Cardiac muscle cell (in vitro differentiated cells and primary cell): ENCODE data around the gene KAZN. TPM values are rescaled to one million over a fixed set of nuclear protein-coding genes. Genes with fewer than 3 reads are reported as not detected.

ENCODE experiments used
- DNase-seq, 2 donors: peaks; one replicate each; pipeline versions ENCODE4 v3.0.0 to v3.0.0-alpha.2; 2010 to 2017; ENCODE audit warnings: low read depth in 1 of 2, low spot score in 1 of 2
- H3K27ac ChIP-seq: fragments of 200-600 bp; sonication (generic); 2 replicates; pipeline ENCODE4 v1.5.1; 2016
- H3K27me3 ChIP-seq: fragments of 200-600 bp; sonication (generic); 2 replicates; pipeline ENCODE4 v1.6.0; 2016; ENCODE audit warnings: control low read depth
- H3K36me3 ChIP-seq: fragments of 200-600 bp; sonication (generic); 2 replicates; pipeline ENCODE4 v1.5.1; 2016; ENCODE audit warnings: control low read depth
- H3K4me1 ChIP-seq: fragments of 200-600 bp; sonication (generic); 2 replicates; pipeline ENCODE4 v1.8.1; 2017; ENCODE audit warnings: low read depth, mild to moderate bottlenecking, mixed run types
- H3K4me3 ChIP-seq: fragments of 200-600 bp; sonication (generic); 2 replicates; pipeline ENCODE4 v1.5.1; 2016; ENCODE audit warnings: mild to moderate bottlenecking
- H3K9me3 ChIP-seq: fragments of 200-600 bp; sonication (generic); 2 replicates; pipeline ENCODE4 v1.5.1; 2017; ENCODE audit warnings: low read depth, mild to moderate bottlenecking, control low read depth
- polyA plus RNA-seq: library from polyadenylated mRNA; unstranded; fragments of >200 nt; fragmentation: Nextera tagmentation; extraction: Ambion mirVana; gene quantifications from 2 replicates; pipeline ENCODE4 v1.2.1, GENCODE V29; 2016
- total RNA-seq: library from RNA; depleted of rRNA; stranded (reverse); fragments of >200 nt; gene quantifications from 2 replicates; pipeline ENCODE4 v1.2.3, GENCODE V29; 2016
- TF ChIP-seq, protein P1 (sequence below): IDR thresholded peaks from 2 replicates; pipeline ENCODE4 v1.5.1; 2012; ENCODE audit warnings: low read depth, mild to moderate bottlenecking, low read length

Gene KAZN
- total and polyA plus RNA-seq, 2 experiments from 2014 or later, result 17.5 to 26.9 TPM

DNA sequence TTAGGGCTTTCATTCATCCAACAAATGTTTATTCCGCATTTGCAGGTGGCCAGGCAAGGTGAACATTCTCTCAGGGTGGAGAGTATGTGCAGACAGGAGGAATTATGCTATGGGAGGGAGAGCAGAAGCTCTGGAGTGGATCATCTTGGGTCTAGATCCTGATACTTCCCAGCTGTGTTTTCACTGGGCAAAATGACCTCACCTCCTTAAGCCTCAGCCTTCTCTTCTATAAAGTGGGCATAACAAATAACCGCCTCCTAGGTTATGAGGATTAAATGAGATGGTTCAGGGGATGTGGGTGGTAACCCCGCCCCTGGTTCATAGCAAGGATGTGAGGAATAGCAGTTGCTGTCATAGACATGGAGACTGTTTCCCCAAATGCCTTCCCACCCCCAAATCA, 553.4 kb downstream of the KAZN start:
- no peaks in the 10 kb centered on the region for H3K9me3 ChIP-seq
- H3K4me1 ChIP-seq, result peaks cover 17% of the 10 kb centered on the region
- H3K4me3 ChIP-seq, result peak overlapping the region; percentile 67
- TF ChIP-seq, protein P1, sequence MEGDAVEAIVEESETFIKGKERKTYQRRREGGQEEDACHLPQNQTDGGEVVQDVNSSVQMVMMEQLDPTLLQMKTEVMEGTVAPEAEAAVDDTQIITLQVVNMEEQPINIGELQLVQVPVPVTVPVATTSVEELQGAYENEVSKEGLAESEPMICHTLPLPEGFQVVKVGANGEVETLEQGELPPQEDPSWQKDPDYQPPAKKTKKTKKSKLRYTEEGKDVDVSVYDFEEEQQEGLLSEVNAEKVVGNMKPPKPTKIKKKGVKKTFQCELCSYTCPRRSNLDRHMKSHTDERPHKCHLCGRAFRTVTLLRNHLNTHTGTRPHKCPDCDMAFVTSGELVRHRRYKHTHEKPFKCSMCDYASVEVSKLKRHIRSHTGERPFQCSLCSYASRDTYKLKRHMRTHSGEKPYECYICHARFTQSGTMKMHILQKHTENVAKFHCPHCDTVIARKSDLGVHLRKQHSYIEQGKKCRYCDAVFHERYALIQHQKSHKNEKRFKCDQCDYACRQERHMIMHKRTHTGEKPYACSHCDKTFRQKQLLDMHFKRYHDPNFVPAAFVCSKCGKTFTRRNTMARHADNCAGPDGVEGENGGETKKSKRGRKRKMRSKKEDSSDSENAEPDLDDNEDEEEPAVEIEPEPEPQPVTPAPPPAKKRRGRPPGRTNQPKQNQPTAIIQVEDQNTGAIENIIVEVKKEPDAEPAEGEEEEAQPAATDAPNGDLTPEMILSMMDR, result no peak
- DNase-seq, result no peak
- H3K27me3 ChIP-seq, result no peaks in the 10 kb centered on the region
- peak overlapping the region; percentile 87 for H3K27ac ChIP-seq
- no peaks in the 10 kb centered on the region for H3K36me3 ChIP-seq

DNA sequence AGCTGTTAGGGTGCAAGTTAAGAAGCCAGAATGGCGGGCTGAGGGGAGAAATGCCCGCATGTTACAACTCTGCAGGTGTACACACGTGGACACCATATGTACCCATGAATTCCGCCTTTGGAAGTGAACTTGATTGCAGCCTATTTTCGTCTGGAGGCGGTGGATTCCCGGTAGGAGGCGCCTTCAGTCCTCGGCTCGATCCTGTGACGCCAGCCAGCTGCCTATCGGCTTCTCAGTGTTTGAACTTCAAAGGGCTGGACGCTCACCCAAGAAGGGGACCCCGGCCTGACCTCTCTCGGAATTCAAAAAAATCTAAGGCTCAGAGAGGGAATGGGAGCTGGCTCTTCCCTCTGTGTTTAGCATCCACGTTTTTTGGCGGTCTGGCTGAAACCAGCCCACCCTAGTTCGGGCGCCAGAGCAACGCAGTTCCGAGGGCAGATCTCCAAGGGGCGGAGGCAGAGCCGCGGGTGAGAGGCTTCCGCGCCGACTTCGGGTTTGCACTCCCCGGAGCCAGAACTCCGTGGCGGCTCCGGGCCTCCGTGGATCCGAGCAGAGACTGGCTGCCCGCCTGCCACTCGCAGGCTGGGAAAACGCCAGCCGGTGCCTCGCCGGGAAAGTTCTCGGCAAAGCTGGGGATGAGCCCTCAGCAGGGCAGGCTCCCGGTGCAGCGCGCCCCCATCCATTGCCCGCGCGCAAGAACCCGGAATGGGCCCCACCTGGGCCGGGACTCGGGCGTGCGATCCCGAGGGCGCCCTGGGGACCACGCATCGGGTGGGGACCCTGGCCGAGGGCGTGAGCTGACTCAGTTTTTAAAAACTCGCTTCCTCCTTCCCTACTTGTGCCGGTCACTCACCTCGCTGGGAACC, 554.1 kb downstream of the KAZN start:
- peak; percentile 91 to 93 for DNase-seq
- Histone ChIP-seq H3K27ac (peak overlapping the region; percentile 87), H3K9me3 (no peaks in the 10 kb centered on the region), H3K4me3 (peak overlapping the region; percentile 67), H3K27me3 (no peaks in the 10 kb centered on the region), H3K4me1 (peaks cover 20% of the 10 kb centered on the region), H3K36me3 (no peaks in the 10 kb centered on the region)
- TF ChIP-seq, protein P1, result peak; percentile 78

DNA sequence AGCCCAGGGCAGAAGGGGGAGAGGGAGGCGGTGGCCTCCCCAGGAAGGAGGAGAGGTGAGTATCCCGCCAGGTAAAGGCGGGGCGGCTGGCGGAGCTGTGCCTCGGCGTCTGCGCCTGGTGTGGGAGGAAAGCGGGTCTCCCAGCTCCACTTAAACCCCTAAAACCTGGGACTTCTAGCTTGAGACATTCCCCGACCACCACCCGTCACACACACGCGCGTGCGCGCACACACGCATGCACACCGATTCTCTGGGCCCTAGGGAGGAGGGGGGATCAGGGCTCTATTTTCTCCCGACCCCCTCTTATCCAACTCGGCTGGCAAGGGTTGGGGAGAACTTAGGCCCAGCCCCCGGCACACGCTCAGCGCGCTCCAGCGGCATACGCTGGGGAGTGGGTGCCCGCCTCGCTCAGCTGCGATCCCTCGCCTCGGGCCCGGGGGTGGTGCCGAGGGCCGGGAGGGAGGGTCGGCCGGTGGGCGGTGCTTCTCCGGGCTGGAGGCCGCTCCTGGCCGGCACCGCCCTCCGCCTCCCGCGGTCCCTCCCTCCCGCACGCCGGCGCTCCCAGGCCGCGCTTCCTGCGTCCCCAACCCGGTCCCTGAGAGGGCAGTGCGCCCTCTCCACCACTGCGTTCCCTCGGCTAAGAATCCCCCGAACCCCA, 554.8 kb downstream of the KAZN start, which contains the start of gene TMEM51:
TMEM51 (plus strand) TSS at position 564 of the 658 bp plus-strand sequence. CDS start 61,341 bp downstream, outside the sequence.
- TF ChIP-seq, protein P1, result no peak
- peak within 1 kb of the TSS; percentile 87 for H3K27ac ChIP-seq
- no peaks in the 10 kb centered on the region for H3K36me3 ChIP-seq
- no peaks in the 10 kb centered on the region for H3K9me3 ChIP-seq
- peak within 1 kb of the TSS; percentile 67 for H3K4me3 ChIP-seq
- peaks cover 21% of the 10 kb centered on the region for H3K4me1 ChIP-seq
- DNase-seq, result peak; percentile 75 to 93
- H3K27me3 ChIP-seq, result no peaks in the 10 kb centered on the region

DNA sequence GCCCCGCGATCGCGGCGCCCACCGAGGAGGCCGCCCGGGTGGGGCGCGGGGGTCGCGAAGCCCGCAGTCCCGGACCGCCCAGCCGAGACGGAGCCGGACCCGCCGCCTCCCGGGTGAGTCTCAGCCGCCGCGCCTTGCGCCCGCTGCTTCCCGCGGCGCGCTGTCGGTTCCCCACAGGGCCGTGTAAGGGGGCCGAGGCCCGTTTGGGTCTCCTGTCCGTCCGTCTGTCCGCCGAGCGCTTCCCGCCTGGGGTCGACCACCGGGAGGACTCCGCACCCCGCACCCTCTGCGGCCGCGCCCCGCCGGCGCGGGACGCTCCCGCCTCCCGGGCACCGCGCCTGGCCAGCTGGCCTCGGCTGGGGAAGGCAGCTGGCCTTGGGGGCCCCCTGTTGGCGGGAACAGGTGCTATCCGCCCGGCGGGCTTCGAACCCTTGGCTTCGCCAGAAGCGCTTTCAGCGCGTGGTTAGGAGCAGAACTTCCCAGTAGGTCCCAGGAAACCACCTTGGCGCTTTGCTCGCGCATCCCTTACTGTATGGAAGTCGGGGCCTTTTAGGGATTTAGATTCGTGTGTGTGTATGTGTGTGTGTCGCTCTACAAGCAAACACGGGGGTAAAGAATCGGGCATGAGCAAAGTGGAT, 555.5 kb downstream of the KAZN start:
- Histone ChIP-seq H3K36me3 (no peaks in the 10 kb centered on the region), H3K4me3 (peak overlapping the region; percentile 67), H3K4me1 (peaks cover 21% of the 10 kb centered on the region), H3K9me3 (no peaks in the 10 kb centered on the region), H3K27me3 (no peaks in the 10 kb centered on the region), H3K27ac (peak overlapping the region; percentile 28)
- peak; percentile 66 to 72 for DNase-seq
- TF ChIP-seq, protein P1, result peak; percentile 67

DNA sequence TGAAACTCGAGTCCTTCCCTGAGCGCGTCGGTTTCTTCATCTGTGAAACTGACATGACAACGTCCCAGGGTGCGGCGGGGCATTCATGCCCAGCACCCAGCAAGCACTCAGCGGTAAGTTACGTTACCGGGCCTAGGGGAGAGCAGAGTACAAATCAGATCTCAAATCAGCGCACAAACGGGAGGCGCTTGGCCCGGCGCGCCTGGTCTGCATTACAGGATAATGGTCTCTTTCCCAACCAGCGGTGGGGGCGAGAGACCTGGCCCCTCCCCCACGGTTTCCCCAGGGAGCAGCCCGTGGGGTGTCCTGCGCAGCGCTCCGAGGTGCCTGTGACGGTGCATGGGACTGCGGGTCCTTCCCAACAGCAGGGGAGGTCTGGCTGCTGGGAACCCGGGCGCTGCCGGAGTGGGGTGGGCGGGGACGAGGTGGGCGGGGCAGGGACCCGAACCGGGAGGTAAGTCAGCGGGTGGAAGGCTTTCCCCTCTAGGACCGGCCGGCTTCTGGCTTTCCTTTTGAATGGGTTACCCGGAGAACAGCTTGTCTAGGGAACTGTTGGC, 556.1 kb downstream of the KAZN start:
- no peak overlapping the region for H3K27ac ChIP-seq
- H3K27me3 ChIP-seq, result no peaks in the 10 kb centered on the region

More for the DNA sequence above, 556.1 kb downstream of the KAZN start:
- peaks cover 21% of the 10 kb centered on the region for H3K4me1 ChIP-seq
- peak; percentile 40 to 47 for DNase-seq
- peak overlapping the region; percentile 67 for H3K4me3 ChIP-seq
- no peaks in the 10 kb centered on the region for H3K9me3 ChIP-seq
- no peaks in the 10 kb centered on the region for H3K36me3 ChIP-seq
- TF ChIP-seq, protein P1, result no peak
